Chondrocyte (in vitro differentiated cells): Measurements from ENCODE around the gene IQGAP2. TPM values are rescaled to one million over a fixed set of nuclear protein-coding genes. Genes with fewer than 3 reads are reported as not detected.

Experiments used
- DNase-seq: peaks from one replicate; pipeline ENCODE4 v3.0.0; 2021; ENCODE audit warnings: mixed read lengths, low spot score
- H3K27ac Mint-ChIP-seq: one replicate; pipeline ENCODE4 v1.8.0; 2021; ENCODE audit warnings: mild to moderate bottlenecking, moderate library complexity, mixed read lengths; ENCODE audit not compliant: unreplicated experiment
- H3K27me3 Mint-ChIP-seq: 2 replicates; pipeline ENCODE4 v1.8.0; 2021; ENCODE audit warnings: low read depth, mixed read lengths
- H3K36me3 Mint-ChIP-seq: 2 replicates; pipeline ENCODE4 v1.8.0; 2021; ENCODE audit warnings: low read depth, mixed read lengths
- H3K4me1 Mint-ChIP-seq: 2 replicates; pipeline ENCODE4 v1.8.0; 2021; ENCODE audit warnings: low read depth, mild to moderate bottlenecking, mixed read lengths
- H3K4me3 Mint-ChIP-seq: one replicate; pipeline ENCODE4 v1.8.0; 2021; ENCODE audit warnings: mild to moderate bottlenecking, moderate library complexity, mixed read lengths; ENCODE audit not compliant: unreplicated experiment
- H3K9me3 Mint-ChIP-seq: 2 replicates; pipeline ENCODE4 v1.8.0; 2021; ENCODE audit warnings: low read depth, mixed read lengths
- CTCF ChIP-seq: fragments of 200-600 bp; sonication (generic); IDR thresholded peaks from 2 replicates; pipeline ENCODE4 v1.5.0; 2021; ENCODE audit warnings: antibody characterized with exemption, mild to moderate bottlenecking, moderate library complexity
- long read RNA-seq: library from polyadenylated mRNA; stranded (forward); transcript quantifications from one replicate; pipeline ENCODE4 v2.0.0, GENCODE V29; 2021
- total RNA-seq: library from RNA; stranded (reverse); gene quantifications from 3 replicates; pipeline ENCODE4 v1.2.1, GENCODE V29; 2021

The IQGAP2 gene
- total RNA-seq, result 2.9 to 10.2 TPM (median 3.0 TPM) in 3 replicates
- long read RNA-seq, full-length matches to known transcripts, result 2 of 4 reads
- long read RNA-seq, partial matches to known transcripts, result 0 of 4 reads
- long read RNA-seq, other reads (novel, unspliced or antisense), result 2 of 4 reads

GRCh38 chr5:76402886-76403765 is at the start of gene IQGAP2:
IQGAP2 (plus strand) TSS chr5:76403285; CDS start chr5:76403546, 261 bp downstream.
- H3K4me3 Mint-ChIP-seq, result peak within 1 kb of the TSS; percentile 92
- TF ChIP-seq CTCF, result peak; percentile 85
- H3K27me3 Mint-ChIP-seq, result peaks cover 2% of the 10 kb centered on the region
- peaks cover 10% of the 10 kb centered on the region for H3K4me1 Mint-ChIP-seq
- H3K9me3 Mint-ChIP-seq, result no peaks in the 10 kb centered on the region
- peak within 1 kb of the TSS; percentile 59 for H3K27ac Mint-ChIP-seq
- H3K36me3 Mint-ChIP-seq, result no peaks in the 10 kb centered on the region
- no peak for DNase-seq

DNA sequence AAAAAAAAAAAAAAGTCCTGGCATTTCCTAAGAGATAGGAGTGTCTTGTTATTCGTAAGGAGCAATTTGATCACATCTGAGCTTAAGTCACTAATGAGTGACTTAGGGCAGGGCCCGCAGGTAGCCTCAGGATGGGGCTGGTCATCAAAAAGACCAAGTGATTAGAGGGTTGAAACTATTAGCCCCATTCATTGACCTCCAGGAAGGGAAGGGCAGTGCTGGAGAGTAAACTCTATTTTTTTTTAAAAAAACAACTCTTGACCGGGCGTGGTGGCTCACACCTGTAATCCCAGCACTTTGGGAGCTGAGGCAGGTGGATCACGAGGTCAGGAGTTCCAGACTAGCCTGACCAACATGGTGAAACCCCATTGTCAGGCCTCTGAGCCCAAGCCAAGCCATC is 46.2 kb upstream of the IQGAP2 start:
- H3K27me3 Mint-ChIP-seq, result peaks cover 10% of the 10 kb centered on the region
- H3K27ac Mint-ChIP-seq, result no peak overlapping the region
- H3K4me3 Mint-ChIP-seq, result no peak overlapping the region
- no peak for TF ChIP-seq CTCF
- H3K9me3 Mint-ChIP-seq, result no peaks in the 10 kb centered on the region
- no peaks in the 10 kb centered on the region for H3K36me3 Mint-ChIP-seq
- no peak for DNase-seq
- H3K4me1 Mint-ChIP-seq, result no peaks in the 10 kb centered on the region

DNA sequence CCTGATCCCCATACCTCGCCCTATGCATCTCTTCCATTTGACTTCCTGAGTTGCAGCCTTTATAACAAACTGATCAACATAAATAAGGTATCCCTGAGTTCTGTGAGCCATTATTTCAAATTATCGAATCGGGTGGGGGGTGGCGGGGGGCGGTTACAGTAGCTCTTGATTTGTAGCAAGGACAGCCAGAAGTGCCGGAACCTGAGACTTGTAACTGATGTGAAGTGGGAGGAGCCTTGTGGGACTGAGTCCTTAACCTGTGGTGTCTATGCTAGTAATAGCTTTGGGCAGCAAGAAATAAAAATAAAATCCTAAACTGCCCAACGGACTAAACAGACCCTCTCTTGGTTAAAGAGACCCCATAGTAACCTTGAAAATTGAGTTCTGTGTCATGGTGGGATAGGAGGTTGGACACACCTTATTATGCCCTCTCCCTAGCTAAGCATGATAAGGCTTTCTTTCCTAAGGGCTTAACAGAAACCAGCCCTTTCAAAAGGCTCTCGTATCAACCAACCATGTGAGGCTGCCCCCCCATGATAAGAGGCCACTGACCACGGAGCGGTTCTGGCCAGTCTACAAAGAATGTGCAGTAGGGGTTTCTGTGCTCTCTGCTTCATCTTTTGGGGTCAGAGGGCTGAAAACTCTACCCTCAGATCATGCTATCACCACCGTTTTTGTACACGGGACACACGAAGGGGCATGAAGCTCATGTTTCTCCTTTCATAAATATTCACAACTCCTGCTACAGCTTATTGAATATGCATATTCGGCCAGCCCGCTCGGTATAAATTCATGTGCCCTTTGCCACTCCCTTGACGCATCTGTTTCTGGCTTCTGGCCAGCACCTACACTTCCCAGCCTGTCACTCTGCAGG is 39.5 kb upstream of the IQGAP2 start:
- DNase-seq, result no peak
- peaks cover 3% of the 10 kb centered on the region for H3K4me1 Mint-ChIP-seq
- no peak for TF ChIP-seq CTCF
- no peak overlapping the region for H3K4me3 Mint-ChIP-seq
- no peaks in the 10 kb centered on the region for H3K9me3 Mint-ChIP-seq
- H3K36me3 Mint-ChIP-seq, result no peaks in the 10 kb centered on the region
- no peaks in the 10 kb centered on the region for H3K27me3 Mint-ChIP-seq
- H3K27ac Mint-ChIP-seq, result no peak overlapping the region

GRCh38 chr5:76364226-76364589 is 38.9 kb upstream of the IQGAP2 start:
- no peak overlapping the region for H3K4me3 Mint-ChIP-seq
- no peak for TF ChIP-seq CTCF
- DNase-seq, result no peak
- H3K27me3 Mint-ChIP-seq, result no peaks in the 10 kb centered on the region
- H3K27ac Mint-ChIP-seq, result no peak overlapping the region
- no peaks in the 10 kb centered on the region for H3K36me3 Mint-ChIP-seq
- H3K9me3 Mint-ChIP-seq, result no peaks in the 10 kb centered on the region
- H3K4me1 Mint-ChIP-seq, result peaks cover 3% of the 10 kb centered on the region

GRCh38 chr5:76365561-76365960 is 37.5 kb upstream of the IQGAP2 start:
- TF ChIP-seq CTCF, result no peak
- H3K27ac Mint-ChIP-seq, result no peak overlapping the region
- no peaks in the 10 kb centered on the region for H3K36me3 Mint-ChIP-seq
- H3K4me3 Mint-ChIP-seq, result no peak overlapping the region
- H3K27me3 Mint-ChIP-seq, result no peaks in the 10 kb centered on the region
- DNase-seq, result no peak
- peaks cover 3% of the 10 kb centered on the region for H3K4me1 Mint-ChIP-seq
- H3K9me3 Mint-ChIP-seq, result no peaks in the 10 kb centered on the region
